T-cell (primary cell): ENCODE results near the gene ARHGEF26. TPM values are rescaled to one million over a fixed set of nuclear protein-coding genes. Genes with fewer than 3 reads are reported as not detected.

Experiments
- ATAC-seq, 4 experiments: fragments of 200-7000 bp in 3 of 4; fragments of 150-1000 bp in 1 of 4; cut with Tn5 transposase; replicated peaks in 1 of 4; 1 replicate in 3 of 4; 2 replicates in 1 of 4; pipeline ENCODE4 v1.10.0; 2021; ENCODE audit warnings: moderate library complexity in 3 of 4, mild to moderate bottlenecking in 2 of 4, moderate number of reproducible peaks in 1 of 4
- CTCF ChIA-PET, 2 donors: fragments of 300-600 bp; sonication (Branson Sonifier 250); formaldehyde crosslinking; loops; one replicate each; lab custom pipeline; 2022; ENCODE audit warnings: antibody characterized with exemption in 2 of 2; lab: Charles Lee
- POLR2A ChIA-PET, 2 donors: fragments of 300-600 bp; sonication (Branson Sonifier 250); formaldehyde crosslinking; loops; one replicate each; lab custom pipeline; 2022; ENCODE audit warnings: antibody characterized with exemption in 2 of 2; lab: Charles Lee
- DNase-seq, 35 experiments: peaks; one replicate each; pipeline versions ENCODE4 v3.0.0 to v3.0.0-alpha.2; 2013 to 2023
- H3K27ac ChIP-seq: one replicate; pipeline ENCODE4 v1.5.1; 2013; ENCODE audit warnings: low read length
- H3K27me3 ChIP-seq, 2 experiments: replicated peaks in 1 of 2; 1 replicate in 1 of 2; 2 replicates in 1 of 2; pipeline versions ENCODE4 v1.6.1 to v1.7.0; 2013; ENCODE audit warnings: low read length in 1 of 2, mixed read lengths in 1 of 2; ENCODE audit not compliant: control insufficient read depth in 2 of 2, insufficient read depth in 2 of 2; ENCODE audit errors: extremely low read depth in 1 of 2
- H3K36me3 ChIP-seq, 2 donors: 1 replicate in 1 of 2; 2 replicates in 1 of 2; pipeline versions ENCODE4 v1.6.1 to v1.7.0; 2013; ENCODE audit warnings: low read length in 1 of 2; ENCODE audit not compliant: control insufficient read depth in 2 of 2, insufficient read depth in 1 of 2; ENCODE audit errors: extremely low read depth in 1 of 2
- H3K4me1 ChIP-seq, 2 experiments: 1 replicate in 1 of 2; 2 replicates in 1 of 2; pipeline versions ENCODE4 v1.6.1 to v1.7.0; 2013; ENCODE audit warnings: low read length in 2 of 2, mixed read lengths in 1 of 2; ENCODE audit not compliant: insufficient read depth in 2 of 2, control insufficient read depth in 1 of 2; ENCODE audit errors: extremely low read depth in 1 of 2
- H3K4me3 ChIP-seq, 2 donors: 1 replicate in 1 of 2; 2 replicates in 1 of 2; pipeline versions ENCODE4 v1.5.1 to v1.7.0; 2013; ENCODE audit warnings: mild to moderate bottlenecking in 2 of 2, low read length in 1 of 2, moderate library complexity in 1 of 2; ENCODE audit not compliant: control insufficient read depth in 1 of 2; ENCODE audit errors: extremely low read depth in 1 of 2
- H3K9me3 ChIP-seq: 2 replicates; pipeline ENCODE4 v1.7.0; 2013
- H3K27ac Mint-ChIP-seq, 2 donors: one replicate each; pipeline ENCODE4 v1.8.0; 2020 to 2021; ENCODE audit warnings: mild to moderate bottlenecking in 2 of 2, mixed read lengths in 2 of 2
- H3K27me3 Mint-ChIP-seq, 2 donors: one replicate each; pipeline ENCODE4 v1.8.0; 2021 to 2022; ENCODE audit warnings: mixed read lengths in 2 of 2
- H3K36me3 Mint-ChIP-seq: one replicate; pipeline ENCODE4 v1.8.0; 2021; ENCODE audit warnings: mixed read lengths
- H3K4me1 Mint-ChIP-seq, 3 donors: one replicate each; pipeline ENCODE4 v1.8.0; 2020 to 2022; ENCODE audit warnings: mixed read lengths in 3 of 3, mild to moderate bottlenecking in 1 of 3
- H3K4me3 Mint-ChIP-seq, 3 donors: one replicate each; pipeline ENCODE4 v1.8.0; 2020 to 2022; ENCODE audit warnings: mild to moderate bottlenecking in 3 of 3, mixed read lengths in 3 of 3, moderate library complexity in 3 of 3
- H3K9me3 Mint-ChIP-seq, 3 donors: one replicate each; pipeline ENCODE4 v1.8.0; 2020 to 2022; ENCODE audit warnings: mixed read lengths in 3 of 3
- WGBS: methylation state at CpG from one replicate; pipeline ENCODE4 v1.1.5; 2013; ENCODE audit warnings: missing lambda C conversion rate; ENCODE audit not compliant: insufficient coverage; 5-methylcytosine and 5-hydroxymethylcytosine counted together
- total RNA-seq, 35 experiments: library from RNA in 6 of 35; stranded (reverse) in 6 of 35; fragments of 120-200 nt in 1 of 35; gene quantifications; one replicate each; pipeline versions ENCODE4 v1.2.1 to v1.2.4 and lab custom pipeline; 2013 to 2026

ARHGEF26 gene
- total RNA-seq, 5 donors from 2014 or later (not counting 1 experiment from before 2014, with no cell fraction given) = 0.12 to 0.29 (median 0.23) TPM

DNA sequence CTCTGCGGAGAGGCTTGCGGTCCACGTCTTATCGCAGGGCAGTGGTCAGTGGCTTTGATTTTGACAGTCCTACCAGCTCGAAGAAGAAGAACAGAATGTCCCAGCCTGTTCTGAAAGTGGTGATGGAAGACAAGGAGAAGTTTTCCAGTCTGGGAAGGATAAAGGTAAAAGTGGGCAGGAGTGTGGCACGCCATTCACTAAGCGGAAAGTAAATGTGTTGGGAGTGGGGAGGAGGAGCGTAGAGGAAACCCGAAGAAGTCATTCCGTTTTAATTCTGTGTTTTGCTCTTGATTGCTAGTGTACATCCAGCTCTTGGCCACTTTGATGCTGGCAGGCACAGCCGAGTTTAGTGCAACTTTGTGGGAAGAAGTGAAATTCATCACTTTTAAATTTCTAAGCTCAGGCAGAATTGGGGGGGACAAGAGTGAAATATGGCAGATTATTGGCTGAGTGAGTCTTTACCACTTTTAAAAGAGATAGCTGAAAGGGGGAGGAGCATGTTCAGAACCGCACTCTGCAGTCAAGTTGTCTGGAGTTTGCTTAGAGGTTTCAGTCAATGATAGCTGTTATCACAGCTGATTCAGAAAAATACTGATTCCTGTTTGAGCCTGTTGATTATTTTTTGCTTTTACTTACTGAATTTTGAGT lies 1.8 kb downstream of the ARHGEF26 start:
- no peak for DNase-seq
- H3K36me3 ChIP-seq = no peaks in the 10 kb centered on the region
- Mint-ChIP-seq H3K4me1 (peaks cover 18 to 25% (median 18%) of the 10 kb centered on the region in 3 donors), H3K36me3 (no peaks in the 10 kb centered on the region), H3K27me3 (peaks cover 50 to 55% of the 10 kb centered on the region in 2 donors), H3K9me3 (no peaks in the 10 kb centered on the region), H3K27ac (no peak overlapping the region), H3K4me3 (peak overlapping the region; percentile 47 to 78 (median 72))
- no peak for ATAC-seq
- WGBS = 37% methylated on average over 10 of the region's 12 CpGs
- peaks cover 4 to 30% of the 10 kb centered on the region in 2 experiments for H3K27me3 ChIP-seq
- H3K4me3 ChIP-seq = peak overlapping the region; percentile 2 to 97
- POLR2A ChIA-PET = no interaction called here
- peaks cover 9 to 22% of the 10 kb centered on the region in 2 experiments for H3K4me1 ChIP-seq
- no peak overlapping the region for H3K27ac ChIP-seq
- CTCF ChIA-PET = no interaction called here
- H3K9me3 ChIP-seq = no peaks in the 10 kb centered on the region

DNA sequence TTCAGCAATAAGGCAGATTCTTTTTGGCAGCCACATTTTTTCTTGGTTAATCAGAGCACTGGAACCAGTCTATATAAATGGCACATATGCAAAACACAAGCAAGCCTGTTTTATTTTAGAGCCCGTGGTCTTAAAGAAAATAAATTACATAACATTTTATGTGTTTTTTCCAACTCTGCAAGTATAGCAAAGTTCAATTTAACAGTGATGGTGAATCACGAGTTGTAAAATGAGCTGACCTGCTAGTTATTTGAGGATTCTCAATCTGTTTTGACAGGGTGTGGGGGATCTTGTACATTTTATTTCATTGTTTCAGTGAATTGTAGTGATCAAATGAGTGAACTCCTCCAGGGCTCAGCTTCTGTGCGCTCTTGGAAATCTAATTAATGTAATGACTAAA lies 2.7 kb downstream of the ARHGEF26 start:
- H3K27ac ChIP-seq = no peak overlapping the region
- no peak overlapping the region for H3K27ac Mint-ChIP-seq
- no peak for ATAC-seq
- peaks cover 9 to 22% of the 10 kb centered on the region in 2 experiments for H3K4me1 ChIP-seq
- no peaks in the 10 kb centered on the region for H3K36me3 ChIP-seq
- no CpG with 5 or more reads among the region's 3 CpGs for WGBS
- ChIA-PET CTCF (no interaction called here), POLR2A (interaction anchor here in 1 of 2 donors (0.6 kb wide), 1 partner anchor 944 kb away, joined by 3 read pairs; no protein-coding TSS in a partner anchor)
- H3K4me1 Mint-ChIP-seq = peaks cover 18 to 25% (median 18%) of the 10 kb centered on the region in 3 donors
- H3K4me3 ChIP-seq = no peak overlapping the region
- peaks cover 48% of the 10 kb centered on the region in 2 donors for H3K27me3 Mint-ChIP-seq
- H3K4me3 Mint-ChIP-seq = peak overlapping the region in 1 of 3 donors; percentile 78
- no peaks in the 10 kb centered on the region for H3K9me3 Mint-ChIP-seq
- peaks cover 2 to 30% of the 10 kb centered on the region in 2 experiments for H3K27me3 ChIP-seq
- DNase-seq = no peak
- H3K9me3 ChIP-seq = no peaks in the 10 kb centered on the region
- no peaks in the 10 kb centered on the region for H3K36me3 Mint-ChIP-seq

DNA sequence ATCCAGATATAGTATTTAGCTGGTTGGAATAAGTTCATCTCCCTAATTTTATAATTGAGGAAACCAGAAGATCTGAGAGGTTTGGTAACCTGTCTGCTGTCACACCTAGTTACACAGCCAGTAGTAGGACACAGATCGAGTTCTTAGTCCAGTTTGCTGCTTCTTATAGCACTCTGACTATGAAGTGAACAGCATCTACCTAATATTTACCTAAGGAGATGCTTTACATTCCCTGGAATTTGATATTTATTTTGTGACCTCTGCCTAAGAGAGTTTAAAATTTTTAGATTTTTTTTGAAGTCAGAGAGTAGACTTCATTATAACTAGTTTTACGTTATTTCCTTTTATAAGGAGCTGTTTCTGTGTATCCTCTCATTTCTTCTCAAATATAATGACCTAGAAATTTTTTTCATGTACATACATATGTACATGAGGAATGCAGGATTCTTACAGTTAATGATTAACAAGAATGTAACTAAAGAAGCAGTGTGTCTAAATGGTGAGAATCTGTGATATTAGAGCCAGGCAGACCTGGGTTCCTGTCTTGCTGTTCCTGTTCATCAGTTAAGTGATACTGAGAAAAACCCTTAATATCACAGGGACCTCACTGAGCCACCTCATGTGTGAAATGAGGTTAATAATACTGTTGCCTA lies 4.3 kb downstream of the ARHGEF26 start:
- Mint-ChIP-seq H3K4me3 (no peak overlapping the region), H3K27me3 (peaks cover 35 to 37% of the 10 kb centered on the region in 2 donors), H3K4me1 (peaks cover 16 to 23% (median 18%) of the 10 kb centered on the region in 3 donors), H3K36me3 (no peaks in the 10 kb centered on the region), H3K9me3 (no peaks in the 10 kb centered on the region), H3K27ac (no peak overlapping the region)
- WGBS = no CpG with 5 or more reads among the region's 2 CpGs
- ChIA-PET CTCF (no interaction called here), POLR2A (no interaction called here)
- Histone ChIP-seq H3K27me3 (peaks cover 2 to 26% of the 10 kb centered on the region in 2 experiments), H3K4me3 (no peak overlapping the region), H3K36me3 (no peaks in the 10 kb centered on the region), H3K27ac (no peak overlapping the region), H3K4me1 (peaks cover 9 to 22% of the 10 kb centered on the region in 2 experiments), H3K9me3 (no peaks in the 10 kb centered on the region)
- ATAC-seq = no peak
- no peak for DNase-seq

DNA sequence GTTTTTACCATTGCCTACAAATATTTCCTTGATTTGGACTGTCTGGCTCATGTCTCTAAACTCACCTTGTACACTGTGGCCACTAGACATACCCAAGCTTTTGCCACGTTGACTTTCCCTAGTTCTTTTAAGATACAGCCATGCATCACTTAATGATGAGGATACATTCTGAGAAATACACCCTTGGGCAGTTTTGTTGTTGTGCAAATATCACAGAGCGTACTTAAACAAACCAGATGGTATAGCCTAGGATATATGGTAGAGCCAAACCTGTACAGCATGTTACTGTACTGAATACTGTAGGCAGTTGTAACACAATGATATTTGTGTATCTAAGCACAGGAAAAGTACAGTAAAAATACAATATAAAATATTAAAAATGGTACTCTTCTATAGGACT lies 5.5 kb downstream of the ARHGEF26 start:
- WGBS = no CpG with 5 or more reads among the region's 2 CpGs
- no peaks in the 10 kb centered on the region for H3K36me3 ChIP-seq
- Mint-ChIP-seq H3K27me3 (peaks cover 27 to 38% of the 10 kb centered on the region in 2 donors), H3K9me3 (no peaks in the 10 kb centered on the region), H3K27ac (no peak overlapping the region), H3K4me1 (peaks cover 9 to 12% (median 12%) of the 10 kb centered on the region in 3 donors), H3K36me3 (no peaks in the 10 kb centered on the region), H3K4me3 (no peak overlapping the region)
- no peaks in the 10 kb centered on the region for H3K9me3 ChIP-seq
- H3K27ac ChIP-seq = no peak overlapping the region
- DNase-seq (no peak), ATAC-seq (no peak)
- POLR2A ChIA-PET = no interaction called here
- CTCF ChIA-PET = interaction anchor here (0.6 kb wide), 2 partner anchors 369 to 1119 kb away, joined by 3 to 4 read pairs; no protein-coding TSS in a partner anchor
- H3K27me3 ChIP-seq = peaks cover 0 to 17% of the 10 kb centered on the region in 2 experiments
- H3K4me1 ChIP-seq = peaks cover 7 to 13% of the 10 kb centered on the region in 2 experiments
- H3K4me3 ChIP-seq = no peak overlapping the region

DNA sequence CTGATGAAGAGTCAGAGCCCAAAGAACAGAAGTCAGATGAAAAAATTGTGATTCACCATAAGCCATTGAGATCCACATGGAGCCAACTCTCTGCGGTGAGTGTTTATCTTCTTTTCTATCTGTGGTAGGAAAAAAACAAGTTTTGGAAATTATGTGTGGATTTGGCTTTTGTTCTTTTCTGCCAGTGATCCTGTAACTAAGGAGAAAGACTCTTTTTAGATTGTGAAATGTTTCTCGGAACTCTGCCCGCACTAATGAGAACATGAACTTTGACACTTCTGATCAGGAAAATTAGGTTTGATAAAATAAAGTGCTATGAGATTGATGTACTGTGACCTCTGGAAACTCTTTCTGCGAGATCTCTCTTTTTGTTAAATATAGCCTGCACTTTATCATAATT lies 8.4 kb downstream of the ARHGEF26 start:
- no peaks in the 10 kb centered on the region for H3K9me3 ChIP-seq
- H3K27me3 ChIP-seq = peaks cover 0 to 2% of the 10 kb centered on the region in 2 experiments
- 83% methylated on average over 1 of the region's 4 CpGs for WGBS
- H3K4me3 ChIP-seq = no peak overlapping the region
- no peaks in the 10 kb centered on the region for H3K4me1 ChIP-seq
- ATAC-seq (no peak), DNase-seq (no peak)
- H3K4me1 Mint-ChIP-seq = no peaks in the 10 kb centered on the region
- ChIA-PET CTCF (no interaction called here), POLR2A (no interaction called here)
- H3K9me3 Mint-ChIP-seq = no peaks in the 10 kb centered on the region
- H3K4me3 Mint-ChIP-seq = no peak overlapping the region
- H3K27me3 Mint-ChIP-seq = peaks cover 13 to 30% of the 10 kb centered on the region in 2 donors
- H3K36me3 ChIP-seq = no peaks in the 10 kb centered on the region
- H3K36me3 Mint-ChIP-seq = no peaks in the 10 kb centered on the region
- H3K27ac ChIP-seq = no peak overlapping the region
- H3K27ac Mint-ChIP-seq = no peak overlapping the region

DNA sequence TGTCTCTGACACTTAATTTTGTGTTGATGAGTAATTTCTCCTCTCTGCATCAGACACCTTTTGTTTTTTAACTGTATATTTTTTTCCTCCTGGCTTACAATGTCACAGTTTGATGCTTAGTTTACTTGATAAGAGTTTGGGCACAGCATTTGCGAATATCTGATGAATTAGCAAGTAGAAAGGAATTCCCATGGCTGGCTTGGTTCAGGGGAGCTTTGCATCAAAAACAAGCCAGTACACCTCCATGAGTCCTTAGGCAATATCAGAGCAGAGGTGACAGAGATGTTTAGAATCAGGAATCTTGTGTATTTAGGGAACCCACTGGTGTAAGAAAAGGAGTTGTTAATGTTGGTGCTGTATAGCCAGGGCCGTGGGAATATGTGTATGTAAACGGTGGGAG lies 9.3 kb downstream of the ARHGEF26 start:
- Mint-ChIP-seq H3K4me3 (no peak overlapping the region), H3K27ac (no peak overlapping the region), H3K36me3 (no peaks in the 10 kb centered on the region), H3K9me3 (no peaks in the 10 kb centered on the region), H3K27me3 (peaks cover 10 to 30% of the 10 kb centered on the region in 2 donors), H3K4me1 (no peaks in the 10 kb centered on the region)
- Histone ChIP-seq H3K9me3 (no peaks in the 10 kb centered on the region), H3K27me3 (no peaks in the 10 kb centered on the region), H3K4me1 (no peaks in the 10 kb centered on the region), H3K27ac (no peak overlapping the region), H3K4me3 (no peak overlapping the region), H3K36me3 (no peaks in the 10 kb centered on the region)
- ChIA-PET CTCF (interaction anchor here in 1 of 2 donors (0.6 kb wide), 2 partner anchors 10 to 486 kb away, joined by 3 read pairs; no protein-coding TSS in a partner anchor), POLR2A (no interaction called here)
- no peak for ATAC-seq
- WGBS = no CpG with 5 or more reads among the region's 3 CpGs
- DNase-seq = no peak
